ENCODE results near the gene TP53BP1.
A peak's percentile ranks its signal among the peaks of the same experiment; 100 is the strongest.

DNA sequence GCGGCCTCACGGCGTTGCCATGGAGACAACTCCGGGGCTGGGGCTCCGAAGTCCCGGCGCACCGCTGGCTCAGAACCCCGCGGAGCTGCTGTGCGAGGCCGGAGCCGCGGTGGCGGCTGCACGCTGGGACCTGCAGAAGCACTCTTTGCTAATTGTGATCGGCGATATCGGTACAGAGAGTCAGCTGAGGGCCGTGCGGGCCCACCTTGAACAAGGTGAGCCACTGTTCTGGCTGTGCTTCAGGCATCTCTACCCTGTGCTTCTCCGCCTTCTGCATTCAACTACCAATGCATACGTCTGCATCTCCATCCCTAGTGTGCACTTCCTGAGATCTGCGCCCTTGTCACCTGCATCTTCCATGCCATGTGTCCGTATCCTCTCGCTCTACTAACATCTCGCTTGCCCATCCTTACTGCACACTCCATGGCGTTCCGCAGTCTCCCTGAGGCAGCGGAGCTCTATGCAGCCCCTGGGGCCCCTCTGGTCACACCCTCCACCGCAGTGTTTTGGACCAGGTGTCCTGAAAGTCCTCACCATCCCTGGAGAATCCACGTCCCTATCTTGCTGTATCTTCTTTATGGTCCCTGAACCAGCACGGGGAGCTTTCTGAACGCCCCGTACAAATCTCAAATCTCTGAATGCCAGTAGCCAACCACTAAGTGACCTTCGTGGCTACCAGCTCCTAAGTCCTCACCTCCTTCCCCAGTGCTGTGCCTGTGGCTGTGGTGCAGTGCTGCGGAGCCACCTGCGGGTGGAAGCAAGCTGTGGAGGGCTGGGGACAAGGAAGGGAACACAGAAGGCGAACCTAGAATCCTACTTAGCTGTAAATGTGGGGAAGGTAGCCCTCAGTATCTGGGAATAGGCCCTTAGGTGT is 18.3 kb upstream of the TP53BP1 start:
- TF ChIP-seq POLR2A (IDR thresholded peaks at IDR 0.05; ENCODE audit: low read length) = peak; percentile 47
- TF ChIP-seq GATA1 (IDR thresholded peaks at IDR 0.05; ENCODE audit: low read depth, low read length) = no peak

Measured in erythroblast (primary cell).